Activated T-helper 17 cell treated with anti-CD3 and anti-CD28 coated beads, Interleukin-2, amount 50 U/mL, for 72 hours (primary cell): Measurements from ENCODE around the gene RGS7. TPM values are rescaled to one million over a fixed set of nuclear protein-coding genes. Genes with fewer than 3 reads are reported as not detected.
"Not testable (repeated sequence)": the region's sequence is repeated elsewhere in the genome, so short reads cannot be mapped to it uniquely, and the experiment has no call there.

Source experiments
- ATAC-seq: fragments of 150-1000 bp; cut with Tn5 transposase; replicated peaks from 2 replicates; pipeline ENCODE4 v1.10.0; 2021; ENCODE audit warnings: mild to moderate bottlenecking, moderate library complexity
- H3K27ac Mint-ChIP-seq: one replicate; pipeline ENCODE4 v1.8.0; 2022; ENCODE audit warnings: mixed read lengths
- H3K27me3 Mint-ChIP-seq: one replicate; pipeline ENCODE4 v1.8.0; 2022; ENCODE audit warnings: mixed read lengths
- H3K36me3 Mint-ChIP-seq: one replicate; pipeline ENCODE4 v1.8.0; 2022; ENCODE audit warnings: low read depth, mild to moderate bottlenecking, mixed read lengths
- H3K4me1 Mint-ChIP-seq: one replicate; pipeline ENCODE4 v1.8.0; 2022; ENCODE audit warnings: mixed read lengths
- H3K4me3 Mint-ChIP-seq: one replicate; pipeline ENCODE4 v1.8.0; 2022; ENCODE audit warnings: mild to moderate bottlenecking, mixed read lengths
- H3K9me3 Mint-ChIP-seq: one replicate; pipeline ENCODE4 v1.8.0; 2022; ENCODE audit warnings: mixed read lengths
- total RNA-seq, 2 donors: library from RNA; stranded (reverse); gene quantifications; one replicate each; pipeline ENCODE4 v1.2.3, GENCODE V29; 2022

RGS7 gene
- total RNA-seq, 2 donors from 2014 or later: not detected

- Mint-ChIP-seq H3K9me3 (no peaks in the 10 kb centered on the region), H3K27me3 (no peaks in the 10 kb centered on the region), H3K4me1 (no peaks in the 10 kb centered on the region), H3K4me3 (no peak overlapping the region), H3K27ac (no peak overlapping the region), H3K36me3 (no peaks in the 10 kb centered on the region)
- ATAC-seq: no peak
Measured at GRCh38 chr1:241101622-241102021, 255.4 kb downstream of the RGS7 start.

GRCh38 chr1:241097479-241097878 lies 259.5 kb downstream of the RGS7 start:
- Mint-ChIP-seq H3K9me3 (no peaks in the 10 kb centered on the region), H3K27ac (no peak overlapping the region), H3K4me3 (no peak overlapping the region), H3K36me3 (no peaks in the 10 kb centered on the region), H3K4me1 (no peaks in the 10 kb centered on the region), H3K27me3 (no peaks in the 10 kb centered on the region)
- ATAC-seq: no peak

- no peak for ATAC-seq
- H3K4me3 Mint-ChIP-seq: no peak overlapping the region
Measured at GRCh38 chr1:241096982-241097381, 260.0 kb downstream of the RGS7 start.

GRCh38 chr1:241095847-241096246 lies 261.2 kb downstream of the RGS7 start:
- Mint-ChIP-seq H3K27me3 (no peaks in the 10 kb centered on the region), H3K9me3 (no peaks in the 10 kb centered on the region), H3K4me3 (no peak overlapping the region), H3K4me1 (no peaks in the 10 kb centered on the region), H3K36me3 (no peaks in the 10 kb centered on the region), H3K27ac (no peak overlapping the region)
- no peak for ATAC-seq

More at GRCh38 chr1:241096982-241097381, 260.0 kb downstream of the RGS7 start:
- H3K27me3 Mint-ChIP-seq: no peaks in the 10 kb centered on the region
- no peaks in the 10 kb centered on the region for H3K4me1 Mint-ChIP-seq
- H3K36me3 Mint-ChIP-seq: no peaks in the 10 kb centered on the region
- no peak overlapping the region for H3K27ac Mint-ChIP-seq
- H3K9me3 Mint-ChIP-seq: no peaks in the 10 kb centered on the region

- Mint-ChIP-seq H3K36me3 (no peaks in the 10 kb centered on the region), H3K27me3 (no peaks in the 10 kb centered on the region), H3K4me3 (no peak overlapping the region), H3K9me3 (peaks cover 6% of the 10 kb centered on the region), H3K4me1 (no peaks in the 10 kb centered on the region), H3K27ac (no peak overlapping the region)
- no peak for ATAC-seq
Measured at GRCh38 chr1:241090798-241091197, 266.2 kb downstream of the RGS7 start.

GRCh38 chr1:241089066-241089465 lies 267.9 kb downstream of the RGS7 start:
- not testable (repeated sequence) for H3K9me3 Mint-ChIP-seq, H3K27ac Mint-ChIP-seq, H3K36me3 Mint-ChIP-seq, H3K4me3 Mint-ChIP-seq, H3K27me3 Mint-ChIP-seq, ATAC-seq, H3K4me1 Mint-ChIP-seq

GRCh38 chr1:241088075-241088474 lies 268.9 kb downstream of the RGS7 start:
- not testable (repeated sequence) for H3K27me3 Mint-ChIP-seq, H3K27ac Mint-ChIP-seq, H3K4me3 Mint-ChIP-seq, H3K36me3 Mint-ChIP-seq, H3K9me3 Mint-ChIP-seq, H3K4me1 Mint-ChIP-seq, ATAC-seq

- Mint-ChIP-seq H3K36me3 (no peaks in the 10 kb centered on the region), H3K4me3 (no peak overlapping the region), H3K27me3 (no peaks in the 10 kb centered on the region), H3K4me1 (no peaks in the 10 kb centered on the region), H3K27ac (no peak overlapping the region), H3K9me3 (peaks cover 6% of the 10 kb centered on the region)
- no peak for ATAC-seq
Measured at GRCh38 chr1:241086686-241087085, 270.3 kb downstream of the RGS7 start.

GRCh38 chr1:241083285-241083684 lies 273.7 kb downstream of the RGS7 start:
- no peaks in the 10 kb centered on the region for H3K36me3 Mint-ChIP-seq
- H3K27ac Mint-ChIP-seq: no peak overlapping the region
- H3K4me3 Mint-ChIP-seq: no peak overlapping the region
- peaks cover 4% of the 10 kb centered on the region for H3K27me3 Mint-ChIP-seq
- ATAC-seq: no peak
- H3K9me3 Mint-ChIP-seq: peaks cover 6% of the 10 kb centered on the region
- H3K4me1 Mint-ChIP-seq: no peaks in the 10 kb centered on the region

- H3K4me1 Mint-ChIP-seq: no peaks in the 10 kb centered on the region
- no peaks in the 10 kb centered on the region for H3K36me3 Mint-ChIP-seq
- no peak overlapping the region for H3K27ac Mint-ChIP-seq
- no peak for ATAC-seq
- no peaks in the 10 kb centered on the region for H3K9me3 Mint-ChIP-seq
- H3K4me3 Mint-ChIP-seq: no peak overlapping the region
- peaks cover 4% of the 10 kb centered on the region for H3K27me3 Mint-ChIP-seq
Measured at GRCh38 chr1:241081473-241081872, 275.5 kb downstream of the RGS7 start.

GRCh38 chr1:241079459-241079858 lies 277.5 kb downstream of the RGS7 start:
- H3K36me3 Mint-ChIP-seq: no peaks in the 10 kb centered on the region
- no peak for ATAC-seq

GRCh38 chr1:241079047-241079446 lies 278.0 kb downstream of the RGS7 start:
- Mint-ChIP-seq H3K4me1 (no peaks in the 10 kb centered on the region), H3K36me3 (no peaks in the 10 kb centered on the region), H3K9me3 (no peaks in the 10 kb centered on the region), H3K27ac (no peak overlapping the region), H3K4me3 (no peak overlapping the region), H3K27me3 (peaks cover 4% of the 10 kb centered on the region)
- no peak for ATAC-seq

More at GRCh38 chr1:241079459-241079858, 277.5 kb downstream of the RGS7 start:
- Mint-ChIP-seq H3K4me3 (no peak overlapping the region), H3K27ac (no peak overlapping the region), H3K27me3 (peaks cover 4% of the 10 kb centered on the region), H3K4me1 (no peaks in the 10 kb centered on the region), H3K9me3 (no peaks in the 10 kb centered on the region)

- ATAC-seq: no peak
- H3K4me3 Mint-ChIP-seq: no peak overlapping the region
- H3K27ac Mint-ChIP-seq: no peak overlapping the region
- no peaks in the 10 kb centered on the region for H3K4me1 Mint-ChIP-seq
- H3K9me3 Mint-ChIP-seq: no peaks in the 10 kb centered on the region
- H3K27me3 Mint-ChIP-seq: peaks cover 4% of the 10 kb centered on the region
- H3K36me3 Mint-ChIP-seq: no peaks in the 10 kb centered on the region
Measured at GRCh38 chr1:241077386-241078147, 279.4 kb downstream of the RGS7 start.

- no peak overlapping the region for H3K4me3 Mint-ChIP-seq
Measured at GRCh38 chr1:241074507-241074906, 282.5 kb downstream of the RGS7 start.

GRCh38 chr1:241068359-241068758 lies 288.6 kb downstream of the RGS7 start:
- no peaks in the 10 kb centered on the region for H3K27me3 Mint-ChIP-seq

More at GRCh38 chr1:241074507-241074906, 282.5 kb downstream of the RGS7 start:
- Mint-ChIP-seq H3K9me3 (peaks cover 4% of the 10 kb centered on the region), H3K36me3 (no peaks in the 10 kb centered on the region), H3K4me1 (no peaks in the 10 kb centered on the region), H3K27ac (no peak overlapping the region), H3K27me3 (peaks cover 4% of the 10 kb centered on the region)
- no peak for ATAC-seq

More at GRCh38 chr1:241068359-241068758, 288.6 kb downstream of the RGS7 start:
- ATAC-seq: no peak
- peaks cover 4% of the 10 kb centered on the region for H3K9me3 Mint-ChIP-seq
- no peaks in the 10 kb centered on the region for H3K4me1 Mint-ChIP-seq
- H3K27ac Mint-ChIP-seq: no peak overlapping the region
- no peak overlapping the region for H3K4me3 Mint-ChIP-seq
- H3K36me3 Mint-ChIP-seq: no peaks in the 10 kb centered on the region
